Gastroesophageal sphincter (tissue), 3 donors: ENCODE measurements around the gene RAB17.

ENCODE experiments used
- CTCF ChIP-seq, 4 experiments: fragments of 200-600 bp in 2 of 4; fragments of 450-650 bp in 2 of 4; sonication (generic) in 1 of 4; IDR thresholded peaks; one replicate each; pipeline ENCODE4 v1.5.1; 2017 to 2019; ENCODE audit warnings: antibody characterized with exemption in 4 of 4, mild to moderate bottlenecking in 2 of 4, moderate library complexity in 2 of 4
- EP300 ChIP-seq: sonication (generic); formaldehyde crosslinking; IDR thresholded peaks from one replicate; pipeline ENCODE4 v1.6.1; 2017; ENCODE audit warnings: antibody characterized with exemption, mild to moderate bottlenecking
- POLR2AphosphoS5 ChIP-seq: sonication (generic); formaldehyde crosslinking; IDR thresholded peaks from one replicate; pipeline ENCODE4 v1.6.1; 2017; ENCODE audit warnings: antibody characterized with exemption

GRCh38 chr2:237638176-237638575, 47.6 kb upstream of the RAB17 start:
- TF ChIP-seq POLR2AphosphoS5 (no peak), CTCF (IDR thresholded peaks at IDR 0.05) (no peak), EP300 (no peak)
